IMR-90 (cell line): ENCODE measurements around the gene RAD51C. TPM values are rescaled to one million over a fixed set of nuclear protein-coding genes. Genes with fewer than 3 reads are reported as not detected.

ENCODE experiments used
- ATAC-seq: fragments of 200-7000 bp; cut with Tn5 transposase; 2 replicates; pipeline ENCODE4 v1.9.1; 2020; ENCODE audit warnings: low read depth, mild to moderate bottlenecking, moderate library complexity
- BruUV-seq: library from RNA; stranded (reverse); fragments of 400-500 nt; replicated peaks from 2 replicates; lab custom pipeline; 2021; lab: Mats Ljungman, UMichigan
- CTCF ChIA-PET: fragments of 300-600 bp; formaldehyde crosslinking; extraction: SDS; loops from one replicate; lab custom pipeline; 2021; ENCODE audit warnings: antibody characterized with exemption; lab: Yijun Ruan, JAX
- POLR2A ChIA-PET: fragments of 300-600 bp; sonication (Branson Sonifier 250); formaldehyde crosslinking; loops from one replicate; lab custom pipeline; 2022; ENCODE audit warnings: antibody characterized with exemption; ENCODE audit not compliant: unreplicated experiment; lab: Charles Lee
- DNase-seq: peaks from one replicate; pipeline ENCODE4 v3.0.0; 2013
- H2AFZ ChIP-seq: replicated peaks from 2 replicates; pipeline ENCODE3; 2013; ENCODE audit warnings: low read length, mild to moderate bottlenecking; ENCODE audit not compliant: poor library complexity
- H2AK5ac ChIP-seq: 2 replicates; pipeline ENCODE4 v1.6.1; 2013; ENCODE audit warnings: low read depth, low read length, inconsistent platforms
- H2AK9ac ChIP-seq: replicated peaks from 2 replicates; pipeline ENCODE3; 2013; ENCODE audit warnings: mild to moderate bottlenecking, low read depth, low read length, moderate library complexity; ENCODE audit not compliant: poor library complexity
- H2BK120ac ChIP-seq: 2 replicates; pipeline ENCODE4 v1.6.1; 2013; ENCODE audit warnings: low read depth, low read length, inconsistent platforms
- H2BK15ac ChIP-seq: 3 replicates; pipeline ENCODE4 v1.6.1; 2013; ENCODE audit warnings: low read depth, low read length, inconsistent platforms
- H2BK20ac ChIP-seq: 2 replicates; pipeline ENCODE4 v1.6.1; 2013; ENCODE audit warnings: low read depth, mild to moderate bottlenecking, inconsistent platforms, low read length, moderate library complexity
- H2BK5ac ChIP-seq: 2 replicates; pipeline ENCODE4 v1.6.1; 2013; ENCODE audit warnings: mild to moderate bottlenecking, low read depth, low read length, inconsistent platforms; ENCODE audit not compliant: poor library complexity, severe bottlenecking
- H3K14ac ChIP-seq: replicated peaks from 2 replicates; pipeline ENCODE4 v1.6.1; 2013; ENCODE audit warnings: low read depth, low read length, inconsistent platforms
- H3K18ac ChIP-seq: 2 replicates; pipeline ENCODE4 v1.6.1; 2013; ENCODE audit warnings: low read depth, low read length, control low read depth
- H3K23ac ChIP-seq: 2 replicates; pipeline ENCODE4 v1.6.1; 2013; ENCODE audit warnings: low read depth, low read length, inconsistent platforms
- H3K27ac ChIP-seq: 2 replicates; pipeline ENCODE4 v1.5.1; 2013; ENCODE audit warnings: mild to moderate bottlenecking, control low read depth, low read length; ENCODE audit not compliant: insufficient read depth
- H3K27me3 ChIP-seq: 2 replicates; pipeline ENCODE4 v1.6.1; 2013; ENCODE audit warnings: low read length; ENCODE audit not compliant: control insufficient read depth, insufficient read depth
- H3K36me3 ChIP-seq: 2 replicates; pipeline ENCODE4 v1.6.1; 2013; ENCODE audit warnings: low read length, mixed read lengths; ENCODE audit not compliant: control insufficient read depth, insufficient read depth
- H3K4ac ChIP-seq: 2 replicates; pipeline ENCODE4 v1.6.1; 2013; ENCODE audit warnings: low read depth, low read length, inconsistent platforms
- H3K4me1 ChIP-seq: 2 replicates; pipeline ENCODE4 v1.6.1; 2013; ENCODE audit warnings: low read length, mixed read lengths; ENCODE audit not compliant: control insufficient read depth, insufficient read depth
- H3K4me2 ChIP-seq: 2 replicates; pipeline ENCODE4 v1.6.1; 2013; ENCODE audit warnings: low read depth, mild to moderate bottlenecking, control low read depth, low read length, moderate library complexity
- H3K4me3 ChIP-seq: 2 replicates; pipeline ENCODE4 v1.5.1; 2013; ENCODE audit warnings: low read depth, mild to moderate bottlenecking, control low read depth, low read length, moderate library complexity; ENCODE audit not compliant: insufficient read depth
- H3K56ac ChIP-seq: 2 replicates; pipeline ENCODE4 v1.6.1; 2013; ENCODE audit warnings: low read length, inconsistent platforms; ENCODE audit not compliant: insufficient read depth; ENCODE audit errors: extremely low read depth
- H3K79me1 ChIP-seq, 2 experiments: 2 replicates each; pipeline ENCODE4 v1.6.1; 2013; ENCODE audit warnings: low read length in 2 of 2, inconsistent platforms in 1 of 2, low read depth in 1 of 2
- H3K9ac ChIP-seq: 2 replicates; pipeline ENCODE4 v1.6.1; 2013; ENCODE audit warnings: low read depth, low read length, control low read depth
- H3K9me1 ChIP-seq: 2 replicates; pipeline ENCODE4 v1.6.1; 2013; ENCODE audit warnings: low read length, inconsistent platforms; ENCODE audit not compliant: insufficient read depth
- H3K9me3 ChIP-seq: 2 replicates; pipeline ENCODE4 v1.6.1; 2013; ENCODE audit warnings: low read length; ENCODE audit not compliant: control insufficient read depth, insufficient read depth
- H4K20me1 ChIP-seq: 2 replicates; pipeline ENCODE4 v1.6.1; 2013; ENCODE audit warnings: low read length, inconsistent platforms; ENCODE audit not compliant: insufficient read depth
- H4K5ac ChIP-seq: 2 replicates; pipeline ENCODE4 v1.6.1; 2013; ENCODE audit warnings: mild to moderate bottlenecking, low read depth, low read length, control low read depth
- H4K8ac ChIP-seq, 2 experiments: 2 replicates each; pipeline ENCODE4 v1.6.1; 2013; ENCODE audit warnings: low read depth in 2 of 2, low read length in 2 of 2, control low read depth in 1 of 2, inconsistent platforms in 1 of 2
- H4K91ac ChIP-seq: 2 replicates; pipeline ENCODE4 v1.6.1; 2013; ENCODE audit warnings: low read depth, low read length, inconsistent platforms; ENCODE audit not compliant: insufficient read depth
- BHLHE40 ChIP-seq: fragments of 150-350 bp; IDR thresholded peaks from 2 replicates; pipeline ENCODE4 v1.6.1; 2016; ENCODE audit warnings: mild to moderate bottlenecking, low read depth, low read length
- CEBPB ChIP-seq: IDR thresholded peaks from 2 replicates; pipeline ENCODE4 v1.6.1; 2012; ENCODE audit warnings: low read depth, low read length, improper control_type of control experiment
- CHD1 ChIP-seq: IDR thresholded peaks from 2 replicates; pipeline ENCODE4 v1.6.1; 2012; ENCODE audit warnings: low read depth, low read length, improper control_type of control experiment
- MAFK ChIP-seq: IDR thresholded peaks from 2 replicates; pipeline ENCODE4 v1.6.1; 2012; ENCODE audit warnings: low read depth, low read length, improper control_type of control experiment
- MXI1 ChIP-seq: IDR thresholded peaks from 2 replicates; pipeline ENCODE4 v1.6.1; 2012; ENCODE audit warnings: low read depth, mild to moderate bottlenecking, low read length, moderate library complexity, borderline replicate concordance
- POLR2A ChIP-seq: IDR thresholded peaks from 2 replicates; pipeline ENCODE4 v1.6.1; 2012; ENCODE audit warnings: mild to moderate bottlenecking, low read depth, low read length
- RAD21 ChIP-seq: IDR thresholded peaks from 2 replicates; pipeline ENCODE4 v1.6.1; 2012; ENCODE audit warnings: low read length, improper control_type of control experiment
- RCOR1 ChIP-seq: IDR thresholded peaks from 2 replicates; pipeline ENCODE4 v1.6.1; 2012; ENCODE audit warnings: mild to moderate bottlenecking, low read length, improper control_type of control experiment; ENCODE audit not compliant: insufficient replicate concordance
- RFX5 ChIP-seq: IDR thresholded peaks from 2 replicates; pipeline ENCODE4 v1.8.0; 2012; ENCODE audit warnings: low read depth, mild to moderate bottlenecking, low read length, moderate library complexity
- SMC3 ChIP-seq: fragments of 150-350 bp; IDR thresholded peaks from 2 replicates; pipeline ENCODE4 v1.6.1; 2016; ENCODE audit warnings: low read depth, mild to moderate bottlenecking, antibody characterized with exemption, low read length, moderate library complexity
- WGBS, 2 experiments: methylation state at CpG; one replicate each; pipeline versions ENCODE4 v1.1.5 to v1.1.7; 2013; ENCODE audit warnings: missing lambda C conversion rate in 2 of 2; ENCODE audit not compliant: insufficient read length in 1 of 2; ENCODE audit errors: extremely low coverage in 2 of 2; 5-methylcytosine and 5-hydroxymethylcytosine counted together
- dilution Hi-C: fragments of 300-500 bp; cut with HindIII; formaldehyde crosslinking; loops from one replicate; pipeline ENCODE4 v1.14.3; 2018; ENCODE audit warnings: low sequenced_read_pairs; ENCODE audit not compliant: unreplicated experiment
- in situ Hi-C: fragments of 300-500 bp; cut with MboI; formaldehyde crosslinking; loops from 3 replicates; pipeline ENCODE4 v1.14.3; 2019; ENCODE audit warnings: low sequenced_read_pairs, inconsistent platforms, mixed read lengths
- intact Hi-C: fragments of 100-400 bp; cut with micrococcal nuclease; formaldehyde crosslinking; loops from 2 replicates; pipeline ENCODE4 v1.10.0; 2022
- polyA plus RNA-seq, 3 experiments: library from polyadenylated mRNA; depleted of rRNA; stranded (reverse); fragments of >200 nt; gene quantifications; 2 replicates each; pipeline ENCODE4 v1.2.3, GENCODE V29; 2012; ENCODE audit warnings: low replicate concordance in 1 of 3
- total RNA-seq: library from RNA; depleted of rRNA; stranded (reverse); fragments of >200 nt; gene quantifications from 2 replicates; pipeline ENCODE4 v1.2.3, GENCODE V29; 2012
- TF ChIP-seq, protein P1 (sequence below): fragments of 150-350 bp; IDR thresholded peaks from 2 replicates; pipeline ENCODE4 v1.6.1; 2017; ENCODE audit warnings: mild to moderate bottlenecking, antibody characterized with exemption, low read length, low read depth

Gene RAD51C
- total and polyA plus RNA-seq, 2 of the 4 experiments (the other 2 are of a cell fraction): 21.1 to 28.3 TPM

DNA sequence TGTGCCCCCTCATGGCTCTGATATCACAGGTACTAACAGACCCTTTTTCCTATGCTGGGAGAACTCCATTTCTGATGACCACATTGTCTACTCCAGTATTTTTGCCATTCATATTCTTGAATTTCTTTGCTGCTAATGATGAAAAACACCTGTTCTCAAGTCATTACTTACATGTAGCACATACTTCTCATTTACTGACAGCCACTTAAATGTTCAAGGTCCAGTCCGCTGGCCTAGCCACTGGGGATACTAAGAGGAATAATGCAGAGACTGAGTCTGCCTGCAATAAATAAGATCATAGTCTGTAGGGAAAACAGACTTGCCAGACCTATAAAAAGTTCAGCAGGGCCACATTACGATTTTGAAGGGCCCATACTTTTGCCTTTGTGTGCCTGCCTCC is 28.1 kb upstream of the RAD51C start:
- in situ Hi-C loops (no loop called here), dilution Hi-C loops (no loop called here), intact Hi-C loops (no loop called here)
- no peak overlapping the region for H4K91ac ChIP-seq
- H3K9me3 ChIP-seq: no peaks in the 10 kb centered on the region
- H3K4ac ChIP-seq: no peak overlapping the region
- no peak overlapping the region for H2BK15ac ChIP-seq
- no peak for TF ChIP-seq RAD21
- TF ChIP-seq RFX5: no peak
- no peak for TF ChIP-seq BHLHE40
- no peak for TF ChIP-seq CHD1
- no peak for TF ChIP-seq MAFK
- no peak for TF ChIP-seq POLR2A
- TF ChIP-seq CEBPB: no peak
- TF ChIP-seq, protein P1, sequence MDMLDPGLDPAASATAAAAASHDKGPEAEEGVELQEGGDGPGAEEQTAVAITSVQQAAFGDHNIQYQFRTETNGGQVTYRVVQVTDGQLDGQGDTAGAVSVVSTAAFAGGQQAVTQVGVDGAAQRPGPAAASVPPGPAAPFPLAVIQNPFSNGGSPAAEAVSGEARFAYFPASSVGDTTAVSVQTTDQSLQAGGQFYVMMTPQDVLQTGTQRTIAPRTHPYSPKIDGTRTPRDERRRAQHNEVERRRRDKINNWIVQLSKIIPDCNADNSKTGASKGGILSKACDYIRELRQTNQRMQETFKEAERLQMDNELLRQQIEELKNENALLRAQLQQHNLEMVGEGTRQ: no peak
- no peak for TF ChIP-seq MXI1
- no peak for TF ChIP-seq RCOR1
- TF ChIP-seq SMC3: no peak
- no peak overlapping the region for H4K5ac ChIP-seq
- H2AK9ac ChIP-seq: no peak overlapping the region
- no peak overlapping the region for H3K18ac ChIP-seq
- H2BK5ac ChIP-seq: no peak overlapping the region
- no CpG with 5 or more reads among the region's 2 CpGs for WGBS, 2 experiments
- H2BK20ac ChIP-seq: no peak overlapping the region
- H2BK120ac ChIP-seq: no peak overlapping the region
- no peaks in the 10 kb centered on the region for H3K36me3 ChIP-seq
- H3K23ac ChIP-seq: no peak overlapping the region
- no peak overlapping the region for H3K14ac ChIP-seq
- H3K9me1 ChIP-seq: peaks cover 7% of the 10 kb centered on the region
- H3K4me3 ChIP-seq: no peak overlapping the region
- H2AK5ac ChIP-seq: no peak overlapping the region
- no peaks in the 10 kb centered on the region for H3K27me3 ChIP-seq
- H3K4me2 ChIP-seq: no peak overlapping the region
- H3K56ac ChIP-seq: no peak overlapping the region
- POLR2A ChIA-PET: no interaction called here
- no peak for DNase-seq
- CTCF ChIA-PET: no interaction called here
- H4K20me1 ChIP-seq: no peaks in the 10 kb centered on the region
- H4K8ac ChIP-seq: no peak overlapping the region
- no peak overlapping the region for H2AFZ ChIP-seq
- H3K4me1 ChIP-seq: no peaks in the 10 kb centered on the region; the same call in 1 of the 2 replicates
- no peak overlapping the region for H3K9ac ChIP-seq
- H3K79me1 ChIP-seq: no peaks in the 10 kb centered on the region
- ATAC-seq: no peak
- H3K27ac ChIP-seq: no peak overlapping the region
- BruUV-seq: no TSS peak
